Ammon's horn (tissue), 1 donor: ENCODE data around the gene ARHGEF3.
"Not testable (repeated sequence)": the region's sequence is repeated elsewhere in the genome, so short reads cannot be mapped to it uniquely, and the experiment has no call there.

Source experiments
- DNase-seq: peaks from one replicate; pipeline ENCODE4 v3.0.0-alpha.2; 2016; ENCODE audit warnings: low spot score

Gene ARHGEF3

DNA sequence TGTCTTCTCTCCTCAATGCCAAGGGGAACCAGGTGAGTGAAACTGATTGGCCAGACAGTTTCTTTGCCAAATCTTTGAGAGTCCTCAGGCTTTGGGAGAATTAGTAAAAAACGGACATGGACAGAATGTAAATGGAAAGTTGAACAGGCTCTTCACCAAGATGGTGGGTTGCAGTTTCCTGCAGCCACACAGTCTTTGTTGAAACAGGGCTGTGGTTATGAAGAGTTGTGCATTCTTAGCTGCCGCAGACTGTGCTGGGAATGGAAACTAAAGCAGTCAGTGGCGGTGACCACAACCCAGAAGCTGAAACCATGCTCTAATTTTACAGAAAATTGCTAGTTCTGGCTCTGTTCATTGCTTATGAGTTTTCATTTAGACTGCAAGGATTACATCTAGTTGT is 76.6 kb downstream of the ARHGEF3 start:
- no peak for DNase-seq

DNA sequence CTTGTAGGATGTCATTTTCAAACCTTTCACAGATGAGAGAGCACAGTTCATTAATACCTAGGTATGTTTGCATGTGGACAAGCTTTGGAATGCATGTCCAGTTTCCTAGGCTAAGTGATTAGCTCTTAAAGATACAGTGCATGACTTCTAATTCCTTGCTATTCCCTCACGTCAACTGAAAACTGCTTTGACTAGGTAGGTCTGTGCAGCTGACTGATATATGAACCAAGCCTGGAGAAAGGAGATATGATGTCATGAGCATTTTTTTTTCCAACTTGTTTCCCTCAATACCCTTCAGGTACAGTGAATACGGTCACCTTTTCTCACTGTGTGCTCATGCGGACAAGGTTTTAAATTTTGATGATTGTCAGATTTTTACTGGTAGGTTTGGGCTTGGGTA is 77.1 kb downstream of the ARHGEF3 start:
- DNase-seq = no peak

DNA sequence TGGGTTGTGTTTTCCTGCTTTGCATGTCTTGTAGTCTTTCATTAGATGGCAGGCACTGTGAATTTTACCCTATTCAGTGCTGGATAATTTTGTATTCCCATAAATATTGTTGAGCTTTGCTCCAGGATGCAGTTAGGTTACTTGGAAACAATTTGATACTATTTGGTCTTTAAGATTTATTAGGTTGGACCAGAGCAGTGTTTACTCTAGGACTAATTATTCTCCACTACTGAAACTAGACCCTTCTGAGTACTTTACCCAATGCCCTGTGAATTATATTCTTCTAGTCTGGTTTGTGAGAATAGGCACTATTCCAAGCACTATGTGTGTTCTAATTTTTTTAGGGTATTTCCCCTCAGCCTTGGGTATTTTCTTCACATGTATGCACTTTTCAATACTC is 80.9 kb downstream of the ARHGEF3 start:
- DNase-seq = no peak

DNA sequence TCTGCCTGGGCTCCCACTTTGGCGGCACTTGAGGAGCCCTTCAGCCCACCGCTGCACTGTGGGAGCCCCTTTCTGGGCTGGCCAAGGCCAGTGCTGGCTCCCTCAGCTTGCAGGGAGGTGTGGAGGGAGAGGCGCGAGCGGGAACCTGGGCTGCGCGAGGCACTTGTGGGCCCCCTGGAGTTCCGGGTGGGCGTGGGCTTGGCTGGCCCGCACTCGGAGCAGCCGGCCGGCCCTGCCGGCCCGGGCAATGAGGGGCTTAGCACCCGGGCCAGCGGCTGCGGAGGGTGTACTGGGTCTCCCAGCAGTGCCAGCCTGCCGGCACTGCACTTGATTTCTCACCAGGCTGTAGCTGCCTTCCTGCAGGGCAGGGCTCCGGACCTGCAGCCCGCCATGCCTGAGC is 82.9 kb downstream of the ARHGEF3 start:
- not testable (repeated sequence) for DNase-seq

DNA sequence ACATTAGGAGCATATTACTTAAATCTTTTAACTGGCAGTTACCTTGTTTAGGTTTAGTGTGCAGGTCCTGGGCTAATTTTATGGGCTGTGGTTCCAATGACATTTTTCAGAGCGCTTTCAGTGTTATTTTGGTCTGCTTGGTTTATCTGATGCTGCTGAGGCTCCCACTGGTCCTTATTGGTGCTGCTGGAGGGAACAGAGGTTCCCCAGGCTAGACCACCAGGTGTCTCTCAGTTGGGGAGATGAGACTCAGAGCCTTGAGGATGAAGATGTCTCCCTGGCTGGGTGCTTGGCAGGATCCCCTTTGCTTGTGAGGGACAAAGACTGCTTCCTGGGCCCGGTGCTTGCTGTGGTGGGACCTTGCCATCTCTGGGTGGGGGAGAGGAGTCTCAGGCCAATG is 90.4 kb downstream of the ARHGEF3 start:
- no peak for DNase-seq

DNA sequence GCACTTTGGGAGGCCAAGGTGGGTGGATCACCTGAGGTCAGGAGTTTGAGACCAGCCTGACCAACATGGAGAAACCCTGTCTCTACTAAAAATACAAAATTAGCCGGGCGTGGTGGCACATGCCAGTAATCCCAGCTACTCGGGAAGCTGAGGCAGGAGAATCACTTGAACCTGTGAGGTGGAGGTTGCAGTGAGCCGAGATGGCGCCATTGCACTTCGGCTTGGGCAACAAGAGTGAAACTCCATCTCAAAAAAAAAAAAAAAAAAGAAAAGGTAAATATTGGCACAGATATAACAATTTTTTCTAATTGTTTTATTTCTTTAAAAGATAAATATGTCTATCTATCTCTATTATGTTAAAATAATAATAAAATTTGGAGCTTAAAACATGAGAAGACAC is 94.3 kb downstream of the ARHGEF3 start:
- not testable (repeated sequence) for DNase-seq

DNA sequence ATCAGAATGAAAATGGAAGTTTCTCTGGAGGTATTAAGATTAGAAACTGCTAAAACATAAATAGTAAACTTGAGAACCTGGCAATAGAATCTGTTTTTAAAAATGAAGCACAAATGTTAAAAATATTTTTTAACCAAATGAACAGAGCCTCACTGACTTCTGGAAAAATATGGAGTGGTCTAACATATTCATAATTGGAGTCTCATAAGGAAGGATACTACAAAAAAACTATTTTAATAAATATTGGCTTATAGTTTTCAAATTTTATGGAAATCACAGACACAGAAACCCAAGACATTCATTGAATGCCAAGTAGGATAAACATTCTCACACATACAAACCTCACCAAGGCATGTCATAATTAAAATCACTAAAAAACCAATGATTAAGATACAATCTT is 95.1 kb downstream of the ARHGEF3 start:
- no peak for DNase-seq

DNA sequence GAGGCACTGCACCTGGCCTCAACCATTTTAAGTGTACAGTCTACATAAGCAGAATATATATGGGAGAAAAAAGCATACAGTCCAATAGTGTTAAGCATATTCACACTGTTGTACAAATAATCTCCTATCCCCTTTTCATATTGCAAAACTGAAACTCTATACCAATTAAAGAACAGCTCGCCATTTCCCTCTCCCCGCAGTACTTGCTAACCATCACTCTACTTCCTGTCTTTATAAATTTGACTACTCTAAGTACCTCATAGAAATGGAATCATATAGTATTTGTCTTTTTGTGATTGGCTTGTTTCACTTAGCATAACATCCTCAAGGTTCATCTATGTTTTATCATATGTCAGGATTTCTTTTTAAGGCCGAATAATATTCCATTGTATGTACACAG is 97.0 kb downstream of the ARHGEF3 start:
- DNase-seq = no peak

DNA sequence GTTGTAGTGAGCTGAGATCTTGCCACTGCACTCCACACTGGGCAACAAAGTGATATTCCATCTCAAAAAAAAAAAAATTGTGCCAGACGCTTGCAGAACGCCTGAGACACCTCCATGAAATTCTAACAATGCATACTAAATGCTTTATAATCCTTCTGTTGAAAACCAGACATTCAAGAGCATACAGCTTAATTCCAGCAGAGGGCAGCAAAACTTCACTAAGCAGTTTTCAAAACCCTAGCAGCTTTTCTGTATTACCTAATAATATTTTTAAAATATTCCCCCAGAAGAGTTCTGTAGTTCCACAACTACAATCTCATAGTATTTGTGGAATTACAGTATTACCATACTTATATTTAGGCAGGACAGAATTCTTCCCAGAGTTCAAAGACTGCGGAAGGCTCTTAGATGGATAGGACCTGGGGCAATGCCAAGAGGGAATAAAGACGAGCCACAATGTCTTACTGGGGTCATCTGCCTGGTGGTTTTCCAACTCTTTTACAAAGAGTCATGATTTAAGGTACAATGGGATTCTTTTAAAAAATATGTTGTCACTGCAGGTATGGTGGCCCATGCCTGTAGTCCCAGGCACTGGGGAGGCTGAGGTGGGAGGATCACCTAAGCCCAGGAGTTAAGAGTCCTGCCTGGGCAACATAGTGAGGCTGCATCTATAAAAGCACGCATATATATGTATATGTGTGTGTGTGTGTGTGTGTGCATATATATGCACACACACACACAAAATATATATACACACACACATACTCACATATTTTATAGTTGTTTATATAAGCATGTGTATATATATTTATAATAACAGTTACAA is 99.0 kb downstream of the ARHGEF3 start:
- DNase-seq = peak; percentile 81

DNA sequence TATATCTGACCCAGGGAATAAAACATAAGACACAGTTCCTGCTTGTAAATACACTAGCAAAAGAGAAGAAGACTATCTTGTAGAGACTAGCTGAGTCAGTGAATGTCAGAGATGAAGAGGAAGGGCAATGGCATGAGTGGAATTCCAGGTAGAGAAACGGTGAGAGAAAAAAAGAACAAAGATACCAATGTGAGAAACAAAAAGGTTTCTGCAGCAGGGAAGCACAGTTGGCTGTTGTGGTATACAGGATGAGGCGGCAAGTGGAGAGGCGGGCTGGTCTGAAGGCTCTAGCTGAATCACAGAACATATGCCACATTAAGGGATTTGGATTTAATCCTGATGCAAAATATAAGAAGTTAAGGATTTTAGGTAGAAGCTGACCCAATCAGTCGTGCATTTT is 101.6 kb downstream of the ARHGEF3 start:
- peak; percentile 24 for DNase-seq

DNA sequence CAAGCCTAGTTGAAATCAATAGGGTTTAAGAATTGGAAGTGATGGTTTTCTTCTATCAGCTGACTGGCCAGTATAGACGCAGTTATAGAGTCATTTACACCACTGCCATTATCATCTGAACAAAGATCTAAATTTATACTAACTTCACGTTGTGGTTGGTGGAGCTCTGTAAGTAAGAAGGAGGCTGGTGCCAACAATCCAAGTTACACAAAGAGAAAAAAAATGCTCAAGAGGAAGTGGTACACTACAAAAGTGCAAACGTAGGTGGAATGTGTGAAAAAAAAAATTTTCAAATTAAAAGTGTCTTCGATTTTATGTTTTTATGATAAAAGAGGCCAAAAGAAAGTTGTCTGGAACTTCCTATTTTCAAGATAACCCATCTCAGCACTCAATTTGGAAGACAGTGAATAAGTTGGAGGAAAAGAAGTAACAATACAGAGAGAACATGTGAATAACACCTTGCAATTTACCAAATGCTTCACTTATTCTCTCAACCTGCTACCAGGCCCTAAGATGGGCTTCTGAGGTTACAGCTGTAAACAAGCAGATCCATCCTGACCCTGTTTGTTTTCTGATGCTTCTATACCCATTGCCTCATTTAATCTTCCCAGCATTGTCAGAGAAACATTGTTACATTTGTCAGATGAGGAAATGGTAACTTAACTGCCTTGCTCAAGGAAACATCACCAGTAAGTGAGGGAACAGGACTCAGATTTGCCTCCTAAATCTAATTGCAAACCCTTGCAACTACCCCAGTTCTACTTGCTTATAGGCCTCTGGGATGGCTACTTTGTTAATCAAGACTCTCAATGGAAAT is 106.7 kb downstream of the ARHGEF3 start:
- no peak for DNase-seq

DNA sequence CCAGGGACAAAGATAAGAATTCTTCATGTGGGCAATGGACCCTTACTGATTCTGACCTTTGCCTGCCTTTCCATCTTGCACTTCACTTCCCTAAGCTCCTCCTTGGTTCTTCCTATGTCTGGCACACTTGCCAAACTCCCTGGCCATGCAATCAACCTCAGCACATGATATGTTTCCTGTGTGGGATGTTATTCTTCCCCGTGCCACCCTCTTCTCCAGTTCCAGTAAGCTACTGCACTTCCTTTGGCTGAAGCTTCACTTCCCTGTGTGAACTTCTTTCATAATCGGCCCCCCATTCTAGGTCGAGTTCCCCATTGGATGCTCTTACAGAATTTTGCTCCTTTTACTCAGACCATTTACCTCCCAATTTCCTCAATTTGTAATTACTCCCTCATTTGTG is 108.0 kb downstream of the ARHGEF3 start:
- peak; percentile 16 for DNase-seq

DNA sequence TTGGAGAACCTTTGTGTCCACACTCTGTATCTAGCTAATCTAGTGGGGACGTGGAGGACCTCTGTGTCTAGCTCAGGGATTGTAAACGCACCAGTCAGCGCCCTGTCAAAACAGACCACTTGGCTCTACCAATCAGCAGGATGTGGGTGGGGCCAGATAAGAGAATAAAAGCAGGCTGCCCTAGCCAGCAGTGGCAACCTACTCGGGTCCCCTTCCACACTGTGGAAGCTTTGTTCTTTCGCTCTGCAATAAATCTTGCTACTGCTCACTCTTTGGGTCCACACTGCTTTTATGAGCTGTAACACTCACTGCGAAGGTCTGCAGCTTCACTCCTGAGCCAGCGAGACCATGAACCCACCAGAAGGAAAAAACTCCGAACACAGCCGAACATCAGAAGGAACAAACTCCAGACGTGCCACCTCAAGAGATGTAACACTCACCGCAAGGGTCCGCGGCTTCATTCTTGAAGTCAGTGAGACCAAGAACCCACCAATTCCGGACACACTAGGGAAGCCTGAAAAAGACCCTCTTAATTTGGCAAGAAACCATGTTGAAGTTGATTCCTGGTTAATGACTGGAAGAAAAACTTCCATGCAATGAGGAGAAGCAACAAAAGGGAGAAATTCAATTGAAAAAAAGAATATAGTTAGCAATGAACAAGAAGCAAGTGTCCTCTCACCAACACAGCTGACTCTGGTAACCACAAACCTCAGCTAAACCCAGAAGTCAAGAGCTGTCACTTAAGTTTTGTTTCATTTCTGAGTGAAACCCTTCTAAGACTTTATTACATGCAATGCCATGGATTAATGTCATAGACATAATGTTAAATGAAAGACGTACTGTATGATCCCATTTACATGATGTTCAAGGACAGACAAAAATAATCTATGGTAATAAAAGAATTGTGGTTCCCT is 109.0 kb downstream of the ARHGEF3 start:
- not testable (repeated sequence) for DNase-seq

DNA sequence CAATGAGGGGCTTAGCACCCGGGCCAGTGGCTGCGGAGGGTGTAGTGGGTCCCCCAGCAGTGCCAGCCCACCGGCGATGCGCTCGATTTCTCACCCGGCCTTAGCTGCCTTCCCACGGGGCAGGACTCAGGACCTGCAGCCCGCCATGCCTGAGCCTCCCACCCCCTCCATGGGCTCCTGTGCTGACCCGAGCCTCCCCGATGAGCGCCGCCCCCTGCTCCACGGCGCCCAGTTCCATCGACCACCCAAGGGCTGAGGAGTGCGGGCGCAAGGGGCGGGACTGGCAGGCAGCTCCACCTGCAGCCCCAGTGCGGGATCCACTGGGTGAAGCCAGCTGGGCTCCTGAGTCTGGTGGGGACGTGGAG is 109.8 kb downstream of the ARHGEF3 start:
- not testable (repeated sequence) for DNase-seq

DNA sequence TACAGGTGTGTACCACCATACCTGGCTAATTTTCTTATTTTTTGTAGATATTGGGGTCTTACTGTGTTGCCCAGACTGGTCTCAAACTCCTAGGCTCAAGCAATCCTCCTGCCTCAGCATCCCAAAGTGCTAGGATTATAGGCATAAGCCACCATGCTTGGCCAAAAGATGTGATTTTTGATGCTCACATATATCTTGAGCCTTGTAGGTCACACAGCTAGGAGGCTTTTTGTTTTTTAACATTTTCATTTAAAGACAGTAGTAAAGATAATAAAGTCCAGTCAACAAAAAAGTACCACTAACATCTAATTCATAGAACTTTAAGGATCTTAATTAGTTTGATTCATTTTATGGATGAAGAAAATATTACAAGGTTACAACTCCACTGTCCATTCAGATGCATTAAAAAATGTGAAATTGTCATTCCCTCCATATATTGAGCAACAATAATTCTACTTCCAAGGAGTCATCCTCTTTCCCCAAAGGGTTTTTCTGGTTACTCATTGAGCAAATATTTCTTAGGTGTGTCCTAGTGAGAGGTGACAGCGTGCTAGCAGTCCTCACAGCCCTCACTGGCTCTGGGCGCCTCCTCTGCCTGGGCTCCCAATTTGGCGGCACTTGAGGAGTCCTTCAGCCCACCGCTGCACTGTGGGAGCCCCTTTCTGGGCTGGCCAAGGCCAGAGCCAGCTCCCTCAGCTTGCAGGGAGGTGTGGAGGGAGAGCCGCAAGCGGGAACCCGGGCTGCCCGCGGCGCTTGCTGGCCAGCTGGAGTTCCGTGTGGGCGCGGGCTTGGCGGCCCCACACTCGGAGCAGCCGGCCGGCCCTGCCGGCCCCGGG is 110.4 kb downstream of the ARHGEF3 start:
- no peak for DNase-seq

DNA sequence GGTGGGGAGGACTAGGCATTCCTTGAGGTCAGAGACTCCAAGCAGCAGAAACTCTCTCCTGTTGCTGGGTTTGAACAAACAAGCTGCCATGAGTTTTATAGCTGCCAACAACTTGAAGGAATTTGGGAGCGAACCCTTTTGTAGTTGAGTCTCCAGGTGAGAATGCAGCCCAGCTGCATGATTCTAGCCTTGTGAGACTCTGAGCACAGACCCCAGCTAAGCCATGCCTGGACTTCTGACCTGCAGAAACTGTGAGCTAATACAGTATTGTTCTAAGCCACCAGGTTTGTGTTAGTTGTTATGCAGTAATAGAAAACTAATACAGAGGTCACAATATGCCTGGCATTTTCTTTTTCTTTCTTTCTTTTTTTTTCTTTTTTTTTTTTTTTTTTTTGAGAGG is 112.4 kb downstream of the ARHGEF3 start:
- no peak for DNase-seq

DNA sequence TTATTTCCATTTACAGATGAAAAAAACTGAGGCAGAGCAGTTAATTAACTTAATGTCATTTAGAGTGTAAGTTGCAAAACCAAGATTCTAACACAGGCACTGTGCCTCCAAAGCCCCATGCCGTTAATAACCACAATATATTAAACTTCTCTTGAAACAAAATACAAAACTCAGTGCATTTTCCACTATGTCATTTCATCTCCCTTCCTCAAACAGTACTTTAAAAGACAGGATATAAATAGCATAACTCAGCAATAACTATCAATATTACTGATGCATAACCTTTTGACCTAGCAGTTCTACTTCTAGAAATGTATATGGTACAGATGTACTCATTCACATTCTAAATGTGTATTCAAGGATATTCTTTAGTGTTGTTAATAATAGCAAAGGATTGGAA is 113.6 kb downstream of the ARHGEF3 start:
- DNase-seq = no peak

DNA sequence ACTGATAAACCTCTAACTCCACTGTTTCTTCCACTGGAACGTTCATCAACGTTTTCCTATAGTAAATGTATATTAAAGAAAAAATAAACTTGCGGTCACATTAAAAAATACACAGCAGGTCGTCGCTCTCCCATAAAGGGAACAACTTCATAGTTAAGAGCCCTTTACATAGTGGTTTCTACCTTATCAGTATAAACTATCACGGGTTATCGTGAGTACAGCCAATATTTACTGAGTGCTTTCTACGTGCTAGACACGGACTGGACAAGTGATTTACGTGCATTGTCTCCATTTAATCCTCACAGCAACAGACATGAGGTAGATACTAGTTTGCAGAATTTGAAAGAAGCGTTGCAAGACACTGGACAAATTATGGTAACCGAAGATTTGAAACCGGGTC is 117.7 kb downstream of the ARHGEF3 start:
- no peak for DNase-seq

DNA sequence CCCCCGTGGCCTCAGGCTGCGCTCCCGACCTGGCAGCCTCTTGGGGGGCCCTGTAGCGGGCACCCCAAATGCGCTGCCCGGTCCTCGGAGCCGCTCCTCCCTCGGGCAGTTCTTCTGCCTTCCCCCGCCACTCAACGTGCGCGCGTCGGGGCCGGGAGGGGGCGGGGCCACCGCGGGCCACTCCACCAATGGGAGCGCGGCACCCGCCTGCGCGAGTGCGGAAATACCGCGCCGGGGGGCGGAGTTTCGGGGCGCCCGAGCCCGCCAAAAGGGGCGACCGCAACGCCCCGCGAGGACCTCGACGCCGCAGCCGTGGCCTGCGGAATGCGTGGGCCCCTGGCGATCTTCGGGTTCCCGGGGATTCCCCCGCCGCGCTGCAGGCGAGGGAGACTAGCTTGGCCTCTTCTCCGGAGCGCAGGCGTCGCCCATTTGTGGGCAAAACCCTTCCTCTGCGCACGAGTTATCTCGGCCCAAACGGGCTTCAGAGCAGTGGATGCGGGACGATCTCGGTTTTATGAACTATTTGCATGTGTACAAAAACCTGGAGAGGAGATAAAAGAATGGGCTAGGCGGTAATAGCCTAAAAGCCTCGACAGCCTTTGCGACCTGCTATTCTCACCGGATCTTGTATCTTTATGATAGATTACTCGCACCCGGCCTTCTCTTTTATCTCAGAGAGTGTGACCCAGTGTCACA is 118.5 kb downstream of the ARHGEF3 start, which contains the start of gene TASOR:
Gene TASOR (minus strand): TSS at position 144 of the 696 bp plus-strand sequence. CDS start 259 bp downstream, outside the sequence.
- DNase-seq = peak; percentile 82

DNA sequence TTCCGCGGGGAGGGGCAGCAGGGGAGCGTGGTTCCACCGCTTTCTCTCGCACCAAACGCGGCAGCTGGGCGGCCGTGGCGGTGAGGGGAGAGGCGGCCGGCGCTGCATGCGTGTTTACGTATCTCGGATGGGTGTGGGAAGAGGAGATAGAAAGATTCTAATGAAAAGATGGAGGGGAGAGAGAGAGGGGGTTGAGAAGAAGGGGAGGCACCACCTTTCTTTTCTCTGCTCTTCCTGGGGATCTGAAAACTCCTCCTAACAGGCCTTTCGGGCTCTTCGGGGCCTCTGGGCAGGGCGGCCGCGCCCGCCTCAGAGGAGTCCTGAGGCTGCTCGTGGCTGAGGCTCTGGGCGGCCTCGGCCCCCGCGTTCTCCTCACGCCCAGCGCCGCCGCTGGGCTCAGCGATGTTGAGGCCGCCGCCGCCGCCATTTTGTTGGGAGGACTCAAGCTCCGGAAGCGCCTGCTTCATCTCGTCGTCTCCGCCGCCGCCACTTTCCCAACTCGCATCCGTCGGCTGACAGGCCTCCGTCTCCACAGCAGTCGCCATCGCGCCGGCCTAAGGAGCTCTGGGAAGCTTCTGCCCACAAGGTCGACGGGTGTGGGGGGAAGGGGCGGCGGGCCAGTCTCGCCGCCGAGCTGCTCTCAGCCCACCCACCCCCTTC is 119.2 kb downstream of the ARHGEF3 start:
- DNase-seq = peak; percentile 82
